ENCODE measurements around the gene PAH. TPM values are rescaled to one million over a fixed set of nuclear protein-coding genes. Genes with fewer than 3 reads are reported as not detected.
A peak's percentile ranks its signal among the peaks of the same experiment; 100 is the strongest.

The PAH gene
- total RNA-seq, 1 experiment from 2014 or later = not detected

DNA sequence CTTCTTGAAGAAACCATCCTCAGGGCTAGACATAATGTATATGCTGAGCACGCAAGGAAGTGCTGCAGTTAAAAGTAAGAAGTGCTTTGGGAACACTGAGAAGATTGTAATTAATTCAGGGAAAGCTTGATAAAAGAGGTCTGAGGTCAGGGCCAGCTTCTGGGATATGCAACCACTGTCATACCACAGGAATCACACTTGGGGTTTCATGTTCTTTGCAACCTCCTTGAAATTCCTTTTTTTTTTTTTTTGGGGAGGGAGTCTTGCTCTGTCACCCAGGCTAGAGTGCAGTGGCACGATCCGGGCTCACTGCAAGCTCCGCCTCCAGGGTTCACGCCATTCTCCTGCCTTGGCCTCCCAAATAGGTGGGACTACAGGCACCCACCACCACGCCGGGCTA lies 6.9 kb downstream of the PAH start:
- DNase-seq (ENCODE audit: low read depth) = no peak
- in situ Hi-C loops (cut with HindIII; ENCODE audit: low pct_unique_long_range_greater_than_20kb, low sequenced_read_pairs) = no loop called here

- in situ Hi-C loops (cut with HindIII; ENCODE audit: low pct_unique_long_range_greater_than_20kb, low sequenced_read_pairs) = no loop called here
- DNase-seq (ENCODE audit: low read depth) = no peak
Observed at GRCh38 chr12:102907918-102908317, 9.1 kb downstream of the PAH start.

- DNase-seq (ENCODE audit: low read depth) = no peak
- in situ Hi-C loops (cut with HindIII; ENCODE audit: low pct_unique_long_range_greater_than_20kb, low sequenced_read_pairs) = no loop called here
Observed at GRCh38 chr12:102905229-102905628, 11.8 kb downstream of the PAH start.

GRCh38 chr12:102903337-102904007 lies 13.6 kb downstream of the PAH start:
- in situ Hi-C loops (cut with HindIII; ENCODE audit: low pct_unique_long_range_greater_than_20kb, low sequenced_read_pairs) = no loop called here
- DNase-seq (ENCODE audit: low read depth) = no peak

GRCh38 chr12:102902093-102902492 lies 15.0 kb downstream of the PAH start:
- in situ Hi-C loops (cut with HindIII; ENCODE audit: low pct_unique_long_range_greater_than_20kb, low sequenced_read_pairs) = no loop called here
- no peak for DNase-seq (ENCODE audit: low read depth)

GRCh38 chr12:102900389-102900788 lies 16.7 kb downstream of the PAH start:
- DNase-seq (ENCODE audit: low read depth) = no peak
- in situ Hi-C loops (cut with HindIII; ENCODE audit: low pct_unique_long_range_greater_than_20kb, low sequenced_read_pairs) = no loop called here

GRCh38 chr12:102896067-102896466 lies 21.0 kb downstream of the PAH start:
- no peak for DNase-seq (ENCODE audit: low read depth)
- in situ Hi-C loops (cut with HindIII; ENCODE audit: low pct_unique_long_range_greater_than_20kb, low sequenced_read_pairs) = no loop called here

DNA sequence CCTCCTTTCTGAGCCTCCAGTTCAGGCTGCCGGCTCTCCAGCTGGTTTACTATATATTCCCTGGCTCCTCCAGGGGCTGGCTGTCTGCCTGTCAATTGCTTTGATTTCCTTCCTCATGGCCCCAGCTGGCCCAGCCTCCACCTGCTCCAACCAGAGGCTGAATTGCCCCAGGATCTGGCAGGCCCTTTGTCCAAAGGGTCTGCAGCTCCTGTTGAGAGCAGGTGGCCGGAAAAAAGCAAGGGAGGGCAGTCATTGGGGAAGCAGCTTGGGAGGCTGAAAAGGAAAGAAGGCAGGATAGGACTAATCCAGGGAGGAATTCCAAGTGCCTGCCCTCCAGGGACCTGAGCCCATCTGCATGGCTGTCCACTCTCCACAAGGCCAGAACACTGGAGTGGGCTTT lies 25.3 kb downstream of the PAH start:
- in situ Hi-C loops (cut with HindIII; ENCODE audit: low pct_unique_long_range_greater_than_20kb, low sequenced_read_pairs) = no loop called here

DNA sequence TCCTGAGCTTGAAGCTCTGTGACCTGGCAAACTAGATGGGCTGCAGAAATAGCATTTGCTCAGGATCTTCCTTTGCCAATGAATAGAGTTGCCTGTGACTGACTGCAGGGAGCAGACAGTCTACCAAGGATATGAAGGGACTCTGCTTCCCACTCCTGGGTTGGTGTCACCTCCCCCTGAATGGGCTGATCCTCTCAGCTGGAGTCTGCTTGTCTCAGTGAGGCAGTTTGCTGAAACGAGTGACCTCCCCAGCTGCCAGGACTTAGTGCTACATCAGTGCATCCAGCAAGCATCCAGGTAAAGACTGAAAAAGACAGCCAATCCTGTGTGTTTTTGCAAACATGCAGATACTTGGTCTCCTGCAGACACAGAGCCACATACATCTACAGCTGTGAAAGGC lies 28.5 kb downstream of the PAH start:
- in situ Hi-C loops (cut with HindIII; ENCODE audit: low pct_unique_long_range_greater_than_20kb, low sequenced_read_pairs) = no loop called here
- DNase-seq (ENCODE audit: low read depth) = no peak

More for the DNA sequence above, 25.3 kb downstream of the PAH start:
- DNase-seq (ENCODE audit: low read depth) = no peak

DNA sequence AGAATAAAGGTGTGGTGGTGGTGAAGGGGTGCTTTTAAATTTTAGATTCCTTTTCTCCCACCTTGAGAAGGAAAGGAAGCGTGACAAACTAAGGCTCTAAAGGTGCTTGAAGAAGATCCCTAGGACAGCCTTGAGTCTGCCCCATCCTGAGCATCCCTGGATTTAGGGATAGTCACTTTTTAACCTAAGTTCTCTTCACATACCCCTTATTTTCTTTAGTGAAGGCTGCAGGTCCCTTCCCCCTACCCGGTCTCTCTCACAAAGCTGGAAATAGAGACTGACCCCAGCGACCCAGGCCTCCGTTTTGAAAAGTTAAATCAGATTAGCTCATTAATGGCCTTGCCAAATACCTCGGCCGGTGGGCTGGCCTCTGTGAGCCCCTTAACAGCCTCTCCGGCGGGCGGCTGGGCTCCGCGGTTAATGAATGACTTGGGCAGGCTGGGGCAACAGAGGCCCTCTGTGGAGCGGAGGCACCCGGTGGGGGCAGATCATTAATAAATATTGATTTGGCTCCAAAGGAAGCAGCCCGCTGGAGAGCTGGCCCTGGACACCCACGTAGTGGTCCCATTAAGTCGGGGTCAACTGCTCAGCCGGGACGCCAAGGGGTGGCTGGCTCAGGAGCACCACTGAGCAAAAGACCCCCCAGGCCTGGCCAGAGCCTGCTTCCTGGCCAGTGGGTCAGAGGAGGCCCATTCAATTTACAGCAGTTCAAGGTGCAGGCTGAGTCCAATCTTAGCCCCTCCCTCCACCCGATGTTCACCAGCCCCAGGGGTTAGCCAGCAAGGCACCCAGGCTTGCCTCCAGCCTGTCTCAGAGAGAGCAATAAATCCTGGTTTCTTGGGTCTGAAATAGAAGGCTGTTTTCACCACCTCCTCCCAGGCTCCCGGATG lies 31.8 kb downstream of the PAH start:
- in situ Hi-C loops (cut with HindIII; ENCODE audit: low pct_unique_long_range_greater_than_20kb, low sequenced_read_pairs) = no loop called here

DNA sequence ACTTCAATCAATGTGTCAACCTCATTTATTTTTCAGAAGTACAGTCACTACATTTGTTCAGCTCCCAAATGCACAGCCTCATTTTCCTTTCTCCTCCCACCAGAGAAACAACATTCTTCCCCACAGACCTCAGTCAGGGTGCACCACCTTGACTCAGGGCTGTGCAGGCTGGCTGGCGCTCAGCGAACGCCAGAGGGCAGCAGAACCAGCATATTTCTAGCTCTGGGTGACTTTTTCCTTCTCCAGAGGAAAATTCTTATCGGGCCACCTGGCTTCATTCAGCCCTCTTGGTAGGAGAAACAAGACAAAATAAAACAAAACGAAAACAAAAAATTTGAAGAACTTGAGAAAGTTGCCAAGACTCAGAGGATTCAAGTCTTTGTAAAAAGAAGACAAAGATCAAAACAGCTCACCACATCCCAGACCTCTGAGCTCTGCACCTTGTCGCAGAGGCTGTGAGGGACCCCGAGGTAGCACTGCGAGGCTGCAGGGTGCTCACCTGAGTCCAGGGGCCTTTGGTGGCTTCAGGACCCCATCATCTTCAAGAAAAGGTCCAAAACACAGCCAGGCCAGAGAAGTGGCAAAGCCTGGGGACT lies 33.7 kb downstream of the PAH start:
- in situ Hi-C loops (cut with HindIII; ENCODE audit: low pct_unique_long_range_greater_than_20kb, low sequenced_read_pairs) = no loop called here
- DNase-seq (ENCODE audit: low read depth) = peak; percentile 36

More for the DNA sequence above, 31.8 kb downstream of the PAH start:
- DNase-seq (ENCODE audit: low read depth) = no peak

DNA sequence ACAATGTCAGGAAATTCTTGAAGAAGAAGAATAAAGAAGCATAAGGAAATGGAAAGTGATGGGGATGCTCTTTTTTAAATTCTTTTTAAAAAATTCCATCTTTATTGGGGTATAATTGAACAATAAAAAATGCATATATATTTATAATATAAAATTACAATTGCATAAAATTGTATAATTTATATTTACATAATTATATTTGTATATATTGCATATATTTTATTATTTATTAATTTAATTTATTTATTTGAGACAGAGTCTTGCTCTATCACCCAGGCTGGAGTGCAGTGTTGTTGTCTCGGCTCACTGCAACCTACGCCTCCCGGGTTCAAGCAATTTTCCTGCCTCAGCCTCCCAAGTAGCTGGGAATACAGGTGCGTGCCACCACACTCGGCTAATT lies 36.3 kb downstream of the PAH start:
- no peak for DNase-seq (ENCODE audit: low read depth)
- in situ Hi-C loops (cut with HindIII; ENCODE audit: low pct_unique_long_range_greater_than_20kb, low sequenced_read_pairs) = no loop called here

DNA sequence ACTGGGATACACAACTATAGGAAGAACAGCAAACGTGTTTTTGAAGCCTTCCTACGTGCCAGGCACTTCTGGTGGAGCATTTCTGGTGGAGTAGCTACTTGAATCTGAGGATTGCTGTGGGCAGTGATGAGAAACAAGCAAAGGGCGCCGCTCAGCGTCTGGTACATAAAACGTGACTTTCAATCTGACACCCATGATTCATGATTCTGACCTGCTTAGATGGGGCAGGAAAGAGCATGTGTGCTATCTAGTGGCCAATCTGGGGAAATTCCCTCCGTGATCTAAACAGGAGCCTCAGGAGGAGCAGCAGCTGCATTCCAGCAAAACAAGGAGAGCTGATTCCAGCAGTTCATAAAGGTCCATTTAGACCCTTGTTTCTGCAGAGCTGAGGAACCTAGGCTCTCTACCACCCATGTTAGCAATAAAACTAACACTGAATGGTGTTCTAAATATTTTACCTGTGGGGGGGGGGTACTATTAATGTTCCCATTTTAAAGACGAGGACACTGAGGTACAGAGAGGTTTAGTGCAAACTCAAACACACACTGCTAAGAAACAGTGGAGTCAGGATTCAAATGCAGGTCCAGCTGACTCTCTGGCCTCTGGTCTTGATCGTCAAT lies 37.8 kb downstream of the PAH start:
- in situ Hi-C loops (cut with HindIII; ENCODE audit: low pct_unique_long_range_greater_than_20kb, low sequenced_read_pairs) = no loop called here
- DNase-seq (ENCODE audit: low read depth) = peak; percentile 78

GRCh38 chr12:102876883-102877282 lies 40.2 kb downstream of the PAH start:
- no peak for DNase-seq (ENCODE audit: low read depth)
- in situ Hi-C loops (cut with HindIII; ENCODE audit: low pct_unique_long_range_greater_than_20kb, low sequenced_read_pairs) = no loop called here

GRCh38 chr12:102874819-102875218 lies 42.2 kb downstream of the PAH start:
- in situ Hi-C loops (cut with HindIII; ENCODE audit: low pct_unique_long_range_greater_than_20kb, low sequenced_read_pairs) = no loop called here

GRCh38 chr12:102873077-102873476 lies 44.0 kb downstream of the PAH start:
- DNase-seq (ENCODE audit: low read depth) = no peak
- in situ Hi-C loops (cut with HindIII; ENCODE audit: low pct_unique_long_range_greater_than_20kb, low sequenced_read_pairs) = no loop called here

More at GRCh38 chr12:102874819-102875218, 42.2 kb downstream of the PAH start:
- no peak for DNase-seq (ENCODE audit: low read depth)

GRCh38 chr12:102871014-102871413 lies 46.0 kb downstream of the PAH start:
- no peak for DNase-seq (ENCODE audit: low read depth)
- in situ Hi-C loops (cut with HindIII; ENCODE audit: low pct_unique_long_range_greater_than_20kb, low sequenced_read_pairs) = no loop called here

DNA sequence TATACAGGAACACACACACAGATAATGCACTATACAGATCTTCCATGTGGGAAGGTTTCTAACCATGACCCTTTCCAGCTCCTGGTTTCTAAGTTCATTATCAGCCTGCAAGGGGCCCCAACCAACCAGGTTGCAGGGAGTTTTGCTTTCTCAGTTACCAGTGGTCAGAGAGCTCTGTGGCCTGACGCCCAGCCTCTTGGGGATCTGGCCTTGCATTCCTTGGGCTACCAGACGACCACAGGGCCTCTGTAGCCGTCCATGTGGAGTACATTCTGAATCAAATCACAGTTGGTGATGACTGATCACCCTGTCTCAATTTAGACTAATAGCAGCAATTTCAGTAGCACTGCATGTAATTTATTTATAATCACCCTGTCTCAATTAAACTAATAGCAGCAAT lies 47.5 kb downstream of the PAH start:
- in situ Hi-C loops (cut with HindIII; ENCODE audit: low pct_unique_long_range_greater_than_20kb, low sequenced_read_pairs) = no loop called here
- DNase-seq (ENCODE audit: low read depth) = no peak

Data from Caki2 (cell line).